A549 (cell line): ENCODE results near the gene FAM234B. TPM values are rescaled to one million over a fixed set of nuclear protein-coding genes. Genes with fewer than 3 reads are reported as not detected.
"Not testable (repeated sequence)": the region's sequence is repeated elsewhere in the genome, so short reads cannot be mapped to it uniquely, and the experiment has no call there.

Source experiments
- ATAC-seq, 2 experiments: fragments of 200-7000 bp in 1 of 2; fragments of >200 bp in 1 of 2; cut with Nextera tagmentation in 1 of 2; cut with Tn5 transposase in 1 of 2; 3 replicates each; pipeline versions ENCODE4 v1.8.0 to v1.9.1; 2018 to 2020; ENCODE audit warnings: mild to moderate bottlenecking in 1 of 2, moderate library complexity in 1 of 2
- CTCF ChIA-PET: fragments of 300-600 bp; sonication (Branson Sonifier 250); formaldehyde crosslinking; extraction: SDS; loops from one replicate; lab custom pipeline; 2021; ENCODE audit warnings: antibody characterized with exemption, inconsistent platforms; lab: Yijun Ruan, JAX
- POLR2A ChIA-PET: fragments of 350-600 bp; formaldehyde crosslinking; extraction: SDS; loops from one replicate; lab custom pipeline; 2021; ENCODE audit warnings: antibody characterized with exemption, inconsistent platforms; lab: Yijun Ruan, JAX
- DNase-seq, 2 experiments: peaks; one replicate each; pipeline versions ENCODE4 v3.0.0 to v3.0.0-alpha.2; 2011 to 2016; ENCODE audit warnings: low read depth in 1 of 2, low spot score in 1 of 2
- FAIRE-seq: peaks from 2 replicates; lab custom pipeline; 2011; peaks lifted over from hg19 to GRCh38; lab: Jason Lieb, UNC
- H3K27ac ChIP-seq, 2 experiments: fragments of >200 bp; sonication (Bioruptor Twin); formaldehyde crosslinking; 3 replicates each; pipeline ENCODE4 v1.5.1; 2016 to 2017
- H3K4me1 ChIP-seq: fragments of >200 bp; sonication (Bioruptor Twin); formaldehyde crosslinking; 3 replicates; pipeline ENCODE4 v1.6.1; 2016
- H3K4me2 ChIP-seq: fragments of >200 bp; sonication (Bioruptor Twin); formaldehyde crosslinking; 3 replicates; pipeline ENCODE4 v1.6.1; 2016
- H3K4me3 ChIP-seq: fragments of >200 bp; sonication (Bioruptor Twin); formaldehyde crosslinking; 3 replicates; pipeline ENCODE4 v1.5.1; 2016
- H3K9me3 ChIP-seq: fragments of >200 bp; sonication (Bioruptor Twin); formaldehyde crosslinking; 3 replicates; pipeline ENCODE4 v1.6.1; 2016
- BHLHE40 ChIP-seq: IDR thresholded peaks from 2 replicates; pipeline ENCODE4 v1.6.1; 2012; ENCODE audit warnings: low read depth, low read length, inconsistent platforms
- CBX8 ChIP-seq: fragments of 200-600 bp; sonication (generic); IDR thresholded peaks from 2 replicates; pipeline ENCODE4 v1.6.1; 2016
- CEBPB ChIP-seq, 2 experiments: fragments of >200 bp in 1 of 2; sonication (Bioruptor Twin) in 1 of 2; formaldehyde crosslinking in 1 of 2; IDR thresholded peaks; 2 replicates each; pipeline ENCODE4 v1.6.1; 2012 to 2016
- CHD2 ChIP-seq: fragments of 150-350 bp; IDR thresholded peaks from 2 replicates; pipeline ENCODE4 v1.6.1; 2014; ENCODE audit warnings: low read length; ENCODE audit not compliant: partially characterized antibody
- CHD4 ChIP-seq: fragments of 200-600 bp; sonication (generic); IDR thresholded peaks from 2 replicates; pipeline ENCODE4 v1.6.1; 2016; ENCODE audit warnings: antibody characterized with exemption, mild to moderate bottlenecking, borderline replicate concordance
- CTCF ChIP-seq: fragments of >200 bp; sonication (Bioruptor Twin); formaldehyde crosslinking; IDR thresholded peaks from 3 replicates; pipeline ENCODE4 v1.5.1; 2016
- ESRRA ChIP-seq: fragments of 150-350 bp; IDR thresholded peaks from 2 replicates; pipeline ENCODE4 v1.6.1; 2014; ENCODE audit warnings: mild to moderate bottlenecking, low read length, borderline replicate concordance
- FOXS1 ChIP-seq: fragments of 250-450 bp; sonication (Bioruptor Pico); IDR thresholded peaks from 2 replicates; pipeline ENCODE4 v1.5.0; 2020; ENCODE audit warnings: mild to moderate bottlenecking, moderate library complexity
- HDAC2 ChIP-seq: fragments of 200-600 bp; sonication (generic); IDR thresholded peaks from 2 replicates; pipeline ENCODE4 v1.6.1; 2016
- JUN ChIP-seq, 2 experiments: fragments of >200 bp; sonication (Bioruptor Twin); formaldehyde crosslinking; IDR thresholded peaks; 2 replicates in 1 of 2; 3 replicates in 1 of 2; pipeline ENCODE4 v1.6.1; 2016 to 2017
- JUNB ChIP-seq: fragments of >200 bp; sonication (Bioruptor Twin); formaldehyde crosslinking; IDR thresholded peaks from 2 replicates; pipeline ENCODE4 v1.6.1; 2016
- MAZ ChIP-seq: fragments of 150-350 bp; IDR thresholded peaks from 2 replicates; pipeline ENCODE4 v1.6.1; 2014; ENCODE audit warnings: antibody characterized with exemption, low read depth, low read length, borderline replicate concordance
- MYC ChIP-seq: IDR thresholded peaks from 2 replicates; pipeline ENCODE4 v1.6.1; 2012; ENCODE audit warnings: mild to moderate bottlenecking, inconsistent platforms, low read length, improper control_type of control experiment, borderline replicate concordance
- POLR2A ChIP-seq: IDR thresholded peaks from 2 replicates; pipeline ENCODE4 v1.6.1; 2012; ENCODE audit warnings: mild to moderate bottlenecking, low read length
- RARB ChIP-seq: fragments of 250-450 bp; sonication (Bioruptor Pico); IDR thresholded peaks from 2 replicates; pipeline ENCODE4 v1.8.0; 2021; ENCODE audit warnings: mild to moderate bottlenecking, moderate library complexity
- RCOR1 ChIP-seq: fragments of 150-350 bp; IDR thresholded peaks from 2 replicates; pipeline ENCODE4 v1.6.1; 2014; ENCODE audit warnings: antibody characterized with exemption, low read length, low read depth
- TFCP2L1 ChIP-seq: fragments of 250-450 bp; sonication (Bioruptor Pico); IDR thresholded peaks from 2 replicates; pipeline ENCODE4 v1.5.0; 2021; ENCODE audit warnings: mild to moderate bottlenecking
- USF2 ChIP-seq: fragments of 450-650 bp; IDR thresholded peaks from 2 replicates; pipeline ENCODE4 v1.6.1; 2014; ENCODE audit warnings: antibody characterized with exemption
- WGBS: methylation state at CpG from one replicate; pipeline ENCODE4 v1.1.6; 2017; ENCODE audit errors: missing lambda C conversion rate; 5-methylcytosine and 5-hydroxymethylcytosine counted together
- polyA plus RNA-seq, 4 experiments: library from polyadenylated mRNA; depleted of rRNA in 3 of 4; stranded (reverse); fragments of >200 nt; fragmentation: RNase III in 1 of 4; extraction: RNeasy Plus Mini Kit Qiagen cat#74134 plus additional on column Dnase treatment in 1 of 4; gene quantifications; 2 replicates in 3 of 4; 3 replicates in 1 of 4; pipeline ENCODE4 v1.2.3, GENCODE V29; 2011 to 2017
- TF ChIP-seq, protein P1 (sequence below): fragments of 200-600 bp; sonication (generic); IDR thresholded peaks from 2 replicates; pipeline ENCODE4 v1.6.1; 2016; ENCODE audit warnings: antibody characterized with exemption, mild to moderate bottlenecking, moderate library complexity
- TF ChIP-seq, protein P2 (sequence below): fragments of 250-450 bp; sonication (Bioruptor Pico); IDR thresholded peaks from 2 replicates; pipeline ENCODE4 v1.5.0; 2020; ENCODE audit warnings: low read depth, mild to moderate bottlenecking, moderate library complexity
- TF ChIP-seq, protein P3 (sequence below): fragments of 250-450 bp; sonication (Bioruptor Pico); IDR thresholded peaks from 2 replicates; pipeline ENCODE4 v1.5.0; 2021; ENCODE audit warnings: mild to moderate bottlenecking, moderate library complexity, borderline replicate concordance

The FAM234B gene
- polyA plus RNA-seq, 2 of the 4 experiments (the other 2 are of a cell fraction), result 2.6 to 7.5 TPM

GRCh38 chr12:13049816-13050215 is 5.6 kb downstream of the FAM234B start:
- ATAC-seq (no peak), FAIRE-seq (peak; percentile 63), DNase-seq (no peak)
- no peak overlapping the region for H3K4me3 ChIP-seq
- H3K9me3 ChIP-seq, result no peaks in the 10 kb centered on the region
- peaks cover 8% of the 10 kb centered on the region; the same call in 1 of the 3 replicates for H3K4me1 ChIP-seq
- POLR2A ChIA-PET, result no interaction called here
- WGBS, result 78% methylated on average over 3 of the region's 3 CpGs
- H3K27ac ChIP-seq, result no peak overlapping the region
- no peak overlapping the region for H3K4me2 ChIP-seq
- CTCF ChIA-PET, result interaction anchor here (1.0 to 1.8 kb wide), 5 partner anchors 9 to 162 kb away, joined by 3 to 6 read pairs (median 4); no protein-coding TSS in a partner anchor
- TF ChIP-seq, protein P1, sequence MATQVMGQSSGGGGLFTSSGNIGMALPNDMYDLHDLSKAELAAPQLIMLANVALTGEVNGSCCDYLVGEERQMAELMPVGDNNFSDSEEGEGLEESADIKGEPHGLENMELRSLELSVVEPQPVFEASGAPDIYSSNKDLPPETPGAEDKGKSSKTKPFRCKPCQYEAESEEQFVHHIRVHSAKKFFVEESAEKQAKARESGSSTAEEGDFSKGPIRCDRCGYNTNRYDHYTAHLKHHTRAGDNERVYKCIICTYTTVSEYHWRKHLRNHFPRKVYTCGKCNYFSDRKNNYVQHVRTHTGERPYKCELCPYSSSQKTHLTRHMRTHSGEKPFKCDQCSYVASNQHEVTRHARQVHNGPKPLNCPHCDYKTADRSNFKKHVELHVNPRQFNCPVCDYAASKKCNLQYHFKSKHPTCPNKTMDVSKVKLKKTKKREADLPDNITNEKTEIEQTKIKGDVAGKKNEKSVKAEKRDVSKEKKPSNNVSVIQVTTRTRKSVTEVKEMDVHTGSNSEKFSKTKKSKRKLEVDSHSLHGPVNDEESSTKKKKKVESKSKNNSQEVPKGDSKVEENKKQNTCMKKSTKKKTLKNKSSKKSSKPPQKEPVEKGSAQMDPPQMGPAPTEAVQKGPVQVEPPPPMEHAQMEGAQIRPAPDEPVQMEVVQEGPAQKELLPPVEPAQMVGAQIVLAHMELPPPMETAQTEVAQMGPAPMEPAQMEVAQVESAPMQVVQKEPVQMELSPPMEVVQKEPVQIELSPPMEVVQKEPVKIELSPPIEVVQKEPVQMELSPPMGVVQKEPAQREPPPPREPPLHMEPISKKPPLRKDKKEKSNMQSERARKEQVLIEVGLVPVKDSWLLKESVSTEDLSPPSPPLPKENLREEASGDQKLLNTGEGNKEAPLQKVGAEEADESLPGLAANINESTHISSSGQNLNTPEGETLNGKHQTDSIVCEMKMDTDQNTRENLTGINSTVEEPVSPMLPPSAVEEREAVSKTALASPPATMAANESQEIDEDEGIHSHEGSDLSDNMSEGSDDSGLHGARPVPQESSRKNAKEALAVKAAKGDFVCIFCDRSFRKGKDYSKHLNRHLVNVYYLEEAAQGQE, result no peak
- TF ChIP-seq POLR2A (no peak), JUNB (no peak), CHD4 (no peak), MAZ (no peak), FOXS1 (no peak), CEBPB (IDR thresholded peaks at IDR 0.05) (no peak)
- TF ChIP-seq, protein P2, sequence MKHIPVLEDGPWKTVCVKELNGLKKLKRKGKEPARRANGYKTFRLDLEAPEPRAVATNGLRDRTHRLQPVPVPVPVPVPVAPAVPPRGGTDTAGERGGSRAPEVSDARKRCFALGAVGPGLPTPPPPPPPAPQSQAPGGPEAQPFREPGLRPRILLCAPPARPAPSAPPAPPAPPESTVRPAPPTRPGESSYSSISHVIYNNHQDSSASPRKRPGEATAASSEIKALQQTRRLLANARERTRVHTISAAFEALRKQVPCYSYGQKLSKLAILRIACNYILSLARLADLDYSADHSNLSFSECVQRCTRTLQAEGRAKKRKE (CRISPR knock-in tag), result no peak

GRCh38 chr12:13052421-13052820 is 8.2 kb downstream of the FAM234B start:
- WGBS, result 48% methylated on average over 2 of the region's 2 CpGs
- CTCF ChIA-PET, result interaction anchor here (1.4 to 1.8 kb wide), 4 partner anchors 23 to 226 kb away, joined by 3 to 6 read pairs (median 4); no protein-coding TSS in a partner anchor

GRCh38 chr12:13053617-13054016 is 9.4 kb downstream of the FAM234B start:
- CTCF ChIA-PET, result interaction anchor here (1.5 kb wide), 1 partner anchor 12 kb away, joined by 3 read pairs; no protein-coding TSS in a partner anchor
- POLR2A ChIA-PET, H3K4me1 ChIP-seq, DNase-seq, FAIRE-seq, ATAC-seq, H3K9me3 ChIP-seq, H3K27ac ChIP-seq, H3K4me3 ChIP-seq, H3K4me2 ChIP-seq: not testable (repeated sequence)
- 77% methylated on average over 6 of the region's 6 CpGs for WGBS

More at GRCh38 chr12:13052421-13052820, 8.2 kb downstream of the FAM234B start:
- no peak overlapping the region for H3K27ac ChIP-seq
- TF ChIP-seq ESRRA, result no peak
- TF ChIP-seq RCOR1, result no peak
- TF ChIP-seq CTCF, result no peak
- no peak for TF ChIP-seq TFCP2L1 (CRISPR knock-in tag)
- TF ChIP-seq HDAC2, result no peak
- no peak for TF ChIP-seq JUN (IDR thresholded peaks at IDR 0.05)
- TF ChIP-seq USF2, result no peak
- TF ChIP-seq BHLHE40, result no peak
- TF ChIP-seq MYC, result no peak
- no peak for TF ChIP-seq CBX8
- TF ChIP-seq CHD4, result no peak
- TF ChIP-seq, protein P3, sequence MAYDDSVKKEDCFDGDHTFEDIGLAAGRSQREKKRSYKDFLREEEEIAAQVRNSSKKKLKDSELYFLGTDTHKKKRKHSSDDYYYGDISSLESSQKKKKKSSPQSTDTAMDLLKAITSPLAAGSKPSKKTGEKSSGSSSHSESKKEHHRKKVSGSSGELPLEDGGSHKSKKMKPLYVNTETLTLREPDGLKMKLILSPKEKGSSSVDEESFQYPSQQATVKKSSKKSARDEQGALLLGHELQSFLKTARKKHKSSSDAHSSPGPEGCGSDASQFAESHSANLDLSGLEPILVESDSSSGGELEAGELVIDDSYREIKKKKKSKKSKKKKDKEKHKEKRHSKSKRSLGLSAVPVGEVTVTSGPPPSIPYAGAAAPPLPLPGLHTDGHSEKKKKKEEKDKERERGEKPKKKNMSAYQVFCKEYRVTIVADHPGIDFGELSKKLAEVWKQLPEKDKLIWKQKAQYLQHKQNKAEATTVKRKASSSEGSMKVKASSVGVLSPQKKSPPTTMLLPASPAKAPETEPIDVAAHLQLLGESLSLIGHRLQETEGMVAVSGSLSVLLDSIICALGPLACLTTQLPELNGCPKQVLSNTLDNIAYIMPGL, result no peak
- TF ChIP-seq CHD2, result no peak
- TF ChIP-seq RARB (CRISPR knock-in tag), result no peak
- TF ChIP-seq, all 56 proteins: peak for 0
- Histone ChIP-seq H3K4me1 (no peaks in the 10 kb centered on the region), H3K9me3 (no peaks in the 10 kb centered on the region), H3K4me3 (no peak overlapping the region), H3K4me2 (no peak overlapping the region)
- FAIRE-seq (no peak), ATAC-seq (no peak), DNase-seq (no peak)
- POLR2A ChIA-PET, result no interaction called here
